Measurements from ENCODE around the gene HCAR1. TPM values are rescaled to one million over a fixed set of nuclear protein-coding genes. Genes with fewer than 3 reads are reported as not detected.
"Not testable (repeated sequence)": the region's sequence is repeated elsewhere in the genome, so short reads cannot be mapped to it uniquely, and the experiment has no call there.

HCAR1 gene
- polyA plus RNA-seq, 1 experiment, result 0.02 TPM

DNA sequence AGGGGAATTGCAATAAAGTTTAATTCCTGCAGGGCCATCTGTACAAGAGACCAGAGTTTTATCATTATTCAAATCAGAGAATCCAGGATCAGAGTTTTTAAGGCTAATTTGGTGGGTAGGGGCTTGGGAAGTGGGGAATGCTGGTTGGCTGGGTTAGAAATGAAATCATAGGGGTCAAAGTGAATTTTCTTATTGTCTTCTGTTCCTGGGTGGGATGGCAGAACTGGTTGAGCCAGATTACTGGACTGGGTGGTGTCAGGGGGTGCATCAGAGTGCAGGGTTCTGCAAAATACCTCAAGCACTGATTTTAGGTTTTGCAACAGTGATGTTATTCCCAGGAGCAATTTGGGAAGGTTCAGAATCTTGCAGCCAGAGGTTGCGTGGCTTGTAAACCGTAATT lies 33.7 kb downstream of the HCAR1 start:
- H3K9me3 ChIP-seq (ENCODE audit: control insufficient read depth, insufficient read depth, low read length); CTCF ChIA-PET; H3K4me3 ChIP-seq (ENCODE audit: low read depth, low read length); H3K27ac ChIP-seq (ENCODE audit: low read depth, low read length); DNase-seq (ENCODE audit: low read depth, low spot score); POLR2A ChIA-PET; H3K27me3 ChIP-seq (ENCODE audit: control insufficient read depth, insufficient read depth, low read length): not testable (repeated sequence)

DNA sequence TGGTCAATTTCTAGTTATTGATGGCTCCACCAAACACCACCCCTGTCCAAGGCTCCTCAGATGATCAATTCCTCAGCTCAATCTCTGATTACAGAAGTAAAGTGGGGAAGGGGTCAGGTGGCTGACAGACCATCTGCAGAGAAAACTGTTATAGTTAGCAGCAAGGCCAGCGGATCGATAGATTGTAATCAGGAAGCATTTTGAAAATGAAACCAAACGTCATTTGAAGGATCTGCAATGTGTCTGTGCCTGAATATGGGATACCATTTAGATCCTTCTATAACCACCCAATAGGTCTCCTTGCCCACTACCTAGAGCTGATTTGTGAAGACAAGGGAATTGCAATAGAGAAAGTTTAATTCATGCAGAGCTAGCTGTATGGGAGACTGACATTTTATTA lies 39.1 kb downstream of the HCAR1 start:
- no peak overlapping the region for H3K27ac ChIP-seq (ENCODE audit: low read depth, low read length)
- POLR2A ChIA-PET, result no interaction called here
- H3K4me3 ChIP-seq (ENCODE audit: low read depth, low read length), result no peak overlapping the region
- TF ChIP-seq, protein P1, sequence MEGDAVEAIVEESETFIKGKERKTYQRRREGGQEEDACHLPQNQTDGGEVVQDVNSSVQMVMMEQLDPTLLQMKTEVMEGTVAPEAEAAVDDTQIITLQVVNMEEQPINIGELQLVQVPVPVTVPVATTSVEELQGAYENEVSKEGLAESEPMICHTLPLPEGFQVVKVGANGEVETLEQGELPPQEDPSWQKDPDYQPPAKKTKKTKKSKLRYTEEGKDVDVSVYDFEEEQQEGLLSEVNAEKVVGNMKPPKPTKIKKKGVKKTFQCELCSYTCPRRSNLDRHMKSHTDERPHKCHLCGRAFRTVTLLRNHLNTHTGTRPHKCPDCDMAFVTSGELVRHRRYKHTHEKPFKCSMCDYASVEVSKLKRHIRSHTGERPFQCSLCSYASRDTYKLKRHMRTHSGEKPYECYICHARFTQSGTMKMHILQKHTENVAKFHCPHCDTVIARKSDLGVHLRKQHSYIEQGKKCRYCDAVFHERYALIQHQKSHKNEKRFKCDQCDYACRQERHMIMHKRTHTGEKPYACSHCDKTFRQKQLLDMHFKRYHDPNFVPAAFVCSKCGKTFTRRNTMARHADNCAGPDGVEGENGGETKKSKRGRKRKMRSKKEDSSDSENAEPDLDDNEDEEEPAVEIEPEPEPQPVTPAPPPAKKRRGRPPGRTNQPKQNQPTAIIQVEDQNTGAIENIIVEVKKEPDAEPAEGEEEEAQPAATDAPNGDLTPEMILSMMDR (IDR thresholded peaks at IDR 0.05; ENCODE audit: low read depth, low read length), result no peak
- no peak for DNase-seq (ENCODE audit: low read depth, low spot score)
- H3K9me3 ChIP-seq (ENCODE audit: control insufficient read depth, insufficient read depth, low read length), result no peaks in the 10 kb centered on the region
- CTCF ChIA-PET, result no interaction called here
- no peaks in the 10 kb centered on the region for H3K27me3 ChIP-seq (ENCODE audit: control insufficient read depth, insufficient read depth, low read length)

DNA sequence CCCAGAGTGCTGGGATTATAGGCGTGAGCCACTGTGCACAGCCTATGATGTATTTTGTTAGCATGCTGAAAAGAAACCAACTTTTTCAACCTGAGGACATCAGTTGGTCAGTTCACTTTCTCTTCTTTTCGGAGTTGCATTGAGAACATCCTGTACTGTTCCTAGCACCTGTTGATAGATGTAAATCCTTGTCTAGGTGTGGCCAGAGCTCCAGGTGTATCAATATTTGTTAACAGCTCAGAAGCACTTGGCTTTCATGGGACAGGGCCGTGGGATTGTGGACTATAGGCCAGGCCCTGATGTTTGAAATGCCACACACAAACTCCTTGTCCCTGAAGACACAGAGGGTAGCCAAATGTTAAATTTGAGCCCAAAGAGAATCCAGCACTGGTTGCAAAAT lies 42.4 kb downstream of the HCAR1 start:
- TF ChIP-seq, protein P1 (IDR thresholded peaks at IDR 0.05; ENCODE audit: low read depth, low read length), result no peak
- no peak overlapping the region for H3K4me3 ChIP-seq (ENCODE audit: low read depth, low read length)
- no peaks in the 10 kb centered on the region for H3K27me3 ChIP-seq (ENCODE audit: control insufficient read depth, insufficient read depth, low read length)
- CTCF ChIA-PET, result no interaction called here
- DNase-seq (ENCODE audit: low read depth, low spot score), result no peak
- H3K27ac ChIP-seq (ENCODE audit: low read depth, low read length), result no peak overlapping the region
- POLR2A ChIA-PET, result no interaction called here
- no peaks in the 10 kb centered on the region for H3K9me3 ChIP-seq (ENCODE audit: control insufficient read depth, insufficient read depth, low read length)

DNA sequence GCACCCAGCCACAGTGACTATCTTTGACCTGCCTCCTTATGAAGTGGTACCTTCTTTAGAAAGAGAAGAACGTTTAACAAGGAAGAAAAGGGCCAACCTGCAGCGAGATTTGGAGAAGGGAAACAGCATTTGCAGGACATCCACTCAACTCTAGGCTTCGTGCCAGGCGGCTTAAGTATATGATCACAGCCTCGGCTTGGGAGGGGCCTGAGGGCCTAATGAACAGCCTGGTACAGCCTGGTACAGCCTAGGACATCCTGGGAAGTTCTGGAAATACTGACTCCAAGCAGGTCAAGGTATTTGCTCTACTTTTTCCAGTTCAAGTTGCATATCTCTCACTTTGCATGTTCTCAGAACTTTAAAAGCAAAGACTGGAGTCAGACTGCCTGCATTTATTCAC lies 43.6 kb downstream of the HCAR1 start:
- Histone ChIP-seq H3K27me3 (ENCODE audit: control insufficient read depth, insufficient read depth, low read length) (no peaks in the 10 kb centered on the region), H3K27ac (ENCODE audit: low read depth, low read length) (no peak overlapping the region), H3K9me3 (ENCODE audit: control insufficient read depth, insufficient read depth, low read length) (no peaks in the 10 kb centered on the region), H3K4me3 (ENCODE audit: low read depth, low read length) (no peak overlapping the region)
- TF ChIP-seq, protein P1 (IDR thresholded peaks at IDR 0.05; ENCODE audit: low read depth, low read length), result no peak
- DNase-seq (ENCODE audit: low read depth, low spot score), result no peak
- ChIA-PET CTCF (no interaction called here), POLR2A (no interaction called here)

DNA sequence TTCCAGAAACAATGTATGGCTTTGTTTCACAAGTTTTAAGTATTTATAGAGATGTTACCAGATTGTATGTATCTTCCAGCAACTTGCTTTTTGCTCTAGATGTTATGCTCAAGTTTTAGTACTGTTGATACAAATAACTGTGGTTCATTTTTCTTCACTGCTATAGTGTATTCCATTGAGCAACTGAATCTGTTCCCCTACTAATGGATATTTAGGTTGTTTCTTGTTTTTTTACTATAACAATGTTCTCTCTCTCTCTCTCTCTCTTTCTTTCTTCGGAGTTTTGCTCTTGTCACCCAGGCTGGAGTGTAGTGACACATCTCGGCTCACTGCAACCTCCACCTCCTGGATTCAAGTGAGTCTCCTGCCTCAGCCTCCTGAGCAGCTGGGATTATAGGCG lies 44.1 kb downstream of the HCAR1 start:
- Histone ChIP-seq H3K27me3 (ENCODE audit: control insufficient read depth, insufficient read depth, low read length) (no peaks in the 10 kb centered on the region), H3K4me3 (ENCODE audit: low read depth, low read length) (no peak overlapping the region), H3K27ac (ENCODE audit: low read depth, low read length) (no peak overlapping the region), H3K9me3 (ENCODE audit: control insufficient read depth, insufficient read depth, low read length) (no peaks in the 10 kb centered on the region)
- TF ChIP-seq, protein P1 (IDR thresholded peaks at IDR 0.05; ENCODE audit: low read depth, low read length), result no peak
- DNase-seq (ENCODE audit: low read depth, low spot score), result no peak
- POLR2A ChIA-PET, result no interaction called here
- CTCF ChIA-PET, result interaction anchor here (0.6 kb wide), 1 partner anchor 29 kb away, joined by 3 read pairs; no protein-coding TSS in a partner anchor

DNA sequence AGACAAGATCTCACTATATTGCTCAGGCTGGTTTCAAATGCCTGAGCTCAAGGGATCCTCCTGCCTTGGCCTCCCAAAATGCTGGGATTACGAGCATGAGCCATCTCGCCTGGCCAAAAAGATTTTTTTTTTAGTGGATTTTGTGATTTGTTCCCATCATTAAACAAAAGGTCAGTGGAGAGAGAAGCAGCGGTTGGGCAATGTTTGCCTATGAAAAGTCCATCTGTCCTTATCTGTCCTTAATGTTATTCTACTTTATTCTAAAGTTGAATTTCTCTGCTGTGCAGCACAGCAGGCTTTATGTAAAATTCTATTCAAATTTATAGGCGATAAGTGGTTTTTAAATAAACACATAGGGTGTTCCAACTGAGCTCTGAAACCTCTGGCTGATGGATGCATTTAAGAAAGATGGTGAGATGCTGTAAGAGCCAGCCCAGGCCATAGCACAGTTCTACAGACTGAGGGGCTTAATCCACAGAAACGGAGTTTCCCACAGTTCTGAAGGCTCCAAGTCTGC lies 46.3 kb downstream of the HCAR1 start:
- no peaks in the 10 kb centered on the region for H3K9me3 ChIP-seq (ENCODE audit: control insufficient read depth, insufficient read depth, low read length)
- TF ChIP-seq, protein P1 (IDR thresholded peaks at IDR 0.05; ENCODE audit: low read depth, low read length), result no peak
- no peaks in the 10 kb centered on the region for H3K27me3 ChIP-seq (ENCODE audit: control insufficient read depth, insufficient read depth, low read length)
- no peak for DNase-seq (ENCODE audit: low read depth, low spot score)
- no peak overlapping the region for H3K27ac ChIP-seq (ENCODE audit: low read depth, low read length)
- ChIA-PET POLR2A (no interaction called here), CTCF (no interaction called here)
- H3K4me3 ChIP-seq (ENCODE audit: low read depth, low read length), result no peak overlapping the region

Measured in AG04450 (cell line).